ENCODE data around the gene LYRM7. TPM values are rescaled to one million over a fixed set of nuclear protein-coding genes. Genes with fewer than 3 reads are reported as not detected.

Gene LYRM7
- total RNA-seq, 1 donor from 2014 or later = 6.1 TPM

- peak overlapping the region; percentile 13 for H3K27ac Mint-ChIP-seq
- DNase-seq (ENCODE audit: low spot score, unreplicated experiment) = no peak
Measured at GRCh38 chr5:131230406-131230805, 59.7 kb downstream of the LYRM7 start.

GRCh38 chr5:131239686-131240085 is 68.9 kb downstream of the LYRM7 start:
- Mint-ChIP-seq H3K4me1 (ENCODE audit: low read depth) (no peaks in the 10 kb centered on the region), H3K36me3 (ENCODE audit: insufficient read depth) (no peaks in the 10 kb centered on the region), H3K9me3 (ENCODE audit: low read depth) (no peaks in the 10 kb centered on the region), H3K4me3 (ENCODE audit: low read depth) (no peak overlapping the region), H3K27me3 (no peaks in the 10 kb centered on the region), H3K27ac (no peak overlapping the region)
- DNase-seq (ENCODE audit: low spot score, unreplicated experiment) = no peak
- no peak for TF ChIP-seq CTCF (IDR thresholded peaks at IDR 0.05; ENCODE audit: unreplicated experiment)

More at GRCh38 chr5:131230406-131230805, 59.7 kb downstream of the LYRM7 start:
- no peaks in the 10 kb centered on the region for H3K36me3 Mint-ChIP-seq (ENCODE audit: insufficient read depth)
- no peaks in the 10 kb centered on the region for H3K9me3 Mint-ChIP-seq (ENCODE audit: low read depth)
- H3K4me3 Mint-ChIP-seq (ENCODE audit: low read depth) = no peak overlapping the region
- H3K4me1 Mint-ChIP-seq (ENCODE audit: low read depth) = peaks cover 4% of the 10 kb centered on the region
- TF ChIP-seq CTCF (IDR thresholded peaks at IDR 0.05; ENCODE audit: unreplicated experiment) = no peak
- H3K27me3 Mint-ChIP-seq = no peaks in the 10 kb centered on the region

- H3K36me3 Mint-ChIP-seq (ENCODE audit: insufficient read depth) = no peaks in the 10 kb centered on the region
- no peaks in the 10 kb centered on the region for H3K27me3 Mint-ChIP-seq
- no peak for TF ChIP-seq CTCF (IDR thresholded peaks at IDR 0.05; ENCODE audit: unreplicated experiment)
- H3K4me3 Mint-ChIP-seq (ENCODE audit: low read depth) = no peak overlapping the region
- H3K9me3 Mint-ChIP-seq (ENCODE audit: low read depth) = no peaks in the 10 kb centered on the region
- H3K27ac Mint-ChIP-seq = no peak overlapping the region
- H3K4me1 Mint-ChIP-seq (ENCODE audit: low read depth) = no peaks in the 10 kb centered on the region
- no peak for DNase-seq (ENCODE audit: low spot score, unreplicated experiment)
Measured at GRCh38 chr5:131242728-131243255, 72.0 kb downstream of the LYRM7 start.

GRCh38 chr5:131245312-131245711 is 74.6 kb downstream of the LYRM7 start:
- Mint-ChIP-seq H3K36me3 (ENCODE audit: insufficient read depth) (no peaks in the 10 kb centered on the region), H3K9me3 (ENCODE audit: low read depth) (no peaks in the 10 kb centered on the region), H3K27ac (no peak overlapping the region), H3K27me3 (no peaks in the 10 kb centered on the region), H3K4me1 (ENCODE audit: low read depth) (no peaks in the 10 kb centered on the region), H3K4me3 (ENCODE audit: low read depth) (no peak overlapping the region)
- DNase-seq (ENCODE audit: low spot score, unreplicated experiment) = no peak
- no peak for TF ChIP-seq CTCF (IDR thresholded peaks at IDR 0.05; ENCODE audit: unreplicated experiment)

GRCh38 chr5:131245948-131246347 is 75.2 kb downstream of the LYRM7 start:
- Mint-ChIP-seq H3K27ac (no peak overlapping the region), H3K9me3 (ENCODE audit: low read depth) (no peaks in the 10 kb centered on the region), H3K36me3 (ENCODE audit: insufficient read depth) (no peaks in the 10 kb centered on the region), H3K27me3 (no peaks in the 10 kb centered on the region), H3K4me1 (ENCODE audit: low read depth) (no peaks in the 10 kb centered on the region), H3K4me3 (ENCODE audit: low read depth) (no peak overlapping the region)
- DNase-seq (ENCODE audit: low spot score, unreplicated experiment) = no peak
- TF ChIP-seq CTCF (IDR thresholded peaks at IDR 0.05; ENCODE audit: unreplicated experiment) = no peak

Measured in progenitor cell of endocrine pancreas (in vitro differentiated cells).